ENCODE data around the gene ATXN3L. TPM values are rescaled to one million over a fixed set of nuclear protein-coding genes. Genes with fewer than 3 reads are reported as not detected.

Gene ATXN3L
- total RNA-seq, 4 donors from 2014 or later = not detected

DNA sequence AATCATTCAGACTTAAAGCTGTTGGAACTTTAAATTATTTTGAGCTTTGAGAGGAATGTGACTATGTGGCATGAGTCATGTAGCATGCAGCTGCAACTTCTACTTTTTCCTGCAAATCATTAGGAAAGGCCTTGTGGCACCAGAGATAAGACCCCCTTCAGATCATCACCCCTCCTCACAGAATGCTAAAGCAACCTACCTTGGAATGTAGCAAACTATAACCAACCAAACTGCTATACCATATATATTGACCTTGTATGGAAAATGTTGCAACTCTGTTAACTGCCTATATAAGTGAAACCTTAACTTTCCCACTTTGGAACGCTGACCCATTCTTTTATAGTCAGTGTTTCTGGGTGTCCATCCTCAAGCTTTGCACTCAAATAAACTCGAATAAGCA is 32.0 kb downstream of the ATXN3L start:
- WGBS, 2 donors = 54 to 65% methylated on average over 2 of the region's 2 CpGs
- no peak overlapping the region for H3K4me3 ChIP-seq
- intact Hi-C loops (cut with DNase I) = no loop called here
- no peaks in the 10 kb centered on the region for H3K27me3 ChIP-seq
- no peaks in the 10 kb centered on the region for H3K4me1 ChIP-seq
- no peak for TF ChIP-seq POLR2A (IDR thresholded peaks at IDR 0.05)
- TF ChIP-seq, protein P1, sequence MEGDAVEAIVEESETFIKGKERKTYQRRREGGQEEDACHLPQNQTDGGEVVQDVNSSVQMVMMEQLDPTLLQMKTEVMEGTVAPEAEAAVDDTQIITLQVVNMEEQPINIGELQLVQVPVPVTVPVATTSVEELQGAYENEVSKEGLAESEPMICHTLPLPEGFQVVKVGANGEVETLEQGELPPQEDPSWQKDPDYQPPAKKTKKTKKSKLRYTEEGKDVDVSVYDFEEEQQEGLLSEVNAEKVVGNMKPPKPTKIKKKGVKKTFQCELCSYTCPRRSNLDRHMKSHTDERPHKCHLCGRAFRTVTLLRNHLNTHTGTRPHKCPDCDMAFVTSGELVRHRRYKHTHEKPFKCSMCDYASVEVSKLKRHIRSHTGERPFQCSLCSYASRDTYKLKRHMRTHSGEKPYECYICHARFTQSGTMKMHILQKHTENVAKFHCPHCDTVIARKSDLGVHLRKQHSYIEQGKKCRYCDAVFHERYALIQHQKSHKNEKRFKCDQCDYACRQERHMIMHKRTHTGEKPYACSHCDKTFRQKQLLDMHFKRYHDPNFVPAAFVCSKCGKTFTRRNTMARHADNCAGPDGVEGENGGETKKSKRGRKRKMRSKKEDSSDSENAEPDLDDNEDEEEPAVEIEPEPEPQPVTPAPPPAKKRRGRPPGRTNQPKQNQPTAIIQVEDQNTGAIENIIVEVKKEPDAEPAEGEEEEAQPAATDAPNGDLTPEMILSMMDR (IDR thresholded peaks at IDR 0.05) = no peak
- no peak for DNase-seq
- no peak overlapping the region for H3K27ac ChIP-seq
- H3K36me3 ChIP-seq = no peaks in the 10 kb centered on the region
- H3K9me3 ChIP-seq = no peaks in the 10 kb centered on the region

DNA sequence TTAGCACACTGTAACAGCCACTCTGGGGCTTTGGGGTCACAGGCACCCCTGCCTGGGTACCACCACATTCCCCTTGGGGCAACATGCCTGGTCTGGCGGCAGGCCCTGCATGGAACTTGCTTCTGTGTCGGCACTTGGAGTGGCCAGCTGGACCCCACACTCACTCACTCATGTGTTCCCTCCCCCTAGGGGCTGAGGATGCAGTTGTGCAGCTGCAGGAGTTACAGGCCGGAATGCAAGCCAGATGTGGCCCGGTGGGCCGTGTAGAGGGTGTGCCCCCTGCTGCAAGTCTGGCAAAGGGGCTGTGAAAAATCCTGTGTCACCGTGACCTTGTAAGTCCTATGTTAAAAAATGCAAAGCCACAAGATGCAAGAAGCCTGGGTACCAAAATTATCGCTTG is 34.2 kb downstream of the ATXN3L start:
- intact Hi-C loops (cut with DNase I) = no loop called here
- no peaks in the 10 kb centered on the region for H3K9me3 ChIP-seq
- WGBS, 2 donors = 83 to 87% methylated on average over 2 of the region's 7 CpGs
- H3K36me3 ChIP-seq = no peaks in the 10 kb centered on the region
- H3K27me3 ChIP-seq = no peaks in the 10 kb centered on the region
- H3K27ac ChIP-seq = no peak overlapping the region
- TF ChIP-seq, protein P1 (IDR thresholded peaks at IDR 0.05) = no peak
- TF ChIP-seq POLR2A (IDR thresholded peaks at IDR 0.05) = no peak
- DNase-seq = no peak
- no peak overlapping the region for H3K4me3 ChIP-seq
- H3K4me1 ChIP-seq = no peaks in the 10 kb centered on the region

DNA sequence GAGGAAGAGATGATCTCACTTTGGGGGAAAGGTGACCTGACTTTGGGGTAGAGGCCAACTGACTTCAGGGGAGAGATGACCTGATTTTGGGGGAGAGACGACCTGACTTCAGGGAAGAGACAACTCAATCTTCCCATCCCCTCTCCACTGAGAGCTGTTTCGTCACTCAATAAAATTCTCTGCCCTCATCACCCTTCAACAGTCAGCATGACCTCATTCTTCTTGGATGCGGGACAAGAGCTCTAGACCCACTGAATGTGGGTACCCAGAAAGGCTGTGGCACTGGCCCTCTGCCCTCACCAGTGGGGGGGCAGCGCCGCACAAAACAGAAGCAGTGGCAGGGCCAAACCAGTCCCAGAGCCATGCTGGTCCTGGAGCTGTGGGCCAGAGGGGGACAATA is 34.6 kb downstream of the ATXN3L start:
- DNase-seq = no peak
- no peaks in the 10 kb centered on the region for H3K27me3 ChIP-seq
- no peaks in the 10 kb centered on the region for H3K4me1 ChIP-seq
- intact Hi-C loops (cut with DNase I) = no loop called here
- no peak overlapping the region for H3K4me3 ChIP-seq
- TF ChIP-seq, protein P1 (IDR thresholded peaks at IDR 0.05) = no peak
- TF ChIP-seq POLR2A (IDR thresholded peaks at IDR 0.05) = no peak
- 59% methylated on average over 2 of the region's 5 CpGs; no CpG with 5 or more reads in 1 of the 2 donors for WGBS, 2 donors
- H3K36me3 ChIP-seq = no peaks in the 10 kb centered on the region
- no peaks in the 10 kb centered on the region for H3K9me3 ChIP-seq
- H3K27ac ChIP-seq = no peak overlapping the region

DNA sequence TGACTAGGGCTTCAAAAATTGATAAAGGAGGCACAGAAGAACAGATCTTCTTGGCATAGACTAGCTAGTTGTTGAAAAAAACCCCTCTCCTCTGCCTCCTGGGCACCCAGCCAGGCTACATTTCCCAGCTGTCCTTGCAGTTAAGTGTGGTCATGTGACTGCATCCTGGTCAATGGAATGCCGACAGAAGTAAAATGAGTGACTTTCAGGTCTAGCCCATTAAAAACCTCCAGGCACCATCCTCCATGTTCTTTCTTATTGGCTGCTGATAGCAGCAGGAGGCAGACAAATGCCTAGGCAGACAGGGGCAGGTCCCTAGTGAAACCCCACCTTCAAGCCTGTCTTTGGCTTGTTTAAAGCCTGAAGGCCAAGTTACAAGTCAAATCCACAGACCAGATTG is 35.3 kb downstream of the ATXN3L start:
- no peak for TF ChIP-seq POLR2A (IDR thresholded peaks at IDR 0.05)
- TF ChIP-seq, protein P1 (IDR thresholded peaks at IDR 0.05) = no peak
- WGBS, 2 donors = 92 to 100% methylated on average over 1 of the region's 1 CpG
- Histone ChIP-seq H3K36me3 (no peaks in the 10 kb centered on the region), H3K4me3 (no peak overlapping the region), H3K27ac (no peak overlapping the region), H3K9me3 (no peaks in the 10 kb centered on the region), H3K4me1 (no peaks in the 10 kb centered on the region), H3K27me3 (no peaks in the 10 kb centered on the region)
- DNase-seq = no peak
- intact Hi-C loops (cut with DNase I) = no loop called here

DNA sequence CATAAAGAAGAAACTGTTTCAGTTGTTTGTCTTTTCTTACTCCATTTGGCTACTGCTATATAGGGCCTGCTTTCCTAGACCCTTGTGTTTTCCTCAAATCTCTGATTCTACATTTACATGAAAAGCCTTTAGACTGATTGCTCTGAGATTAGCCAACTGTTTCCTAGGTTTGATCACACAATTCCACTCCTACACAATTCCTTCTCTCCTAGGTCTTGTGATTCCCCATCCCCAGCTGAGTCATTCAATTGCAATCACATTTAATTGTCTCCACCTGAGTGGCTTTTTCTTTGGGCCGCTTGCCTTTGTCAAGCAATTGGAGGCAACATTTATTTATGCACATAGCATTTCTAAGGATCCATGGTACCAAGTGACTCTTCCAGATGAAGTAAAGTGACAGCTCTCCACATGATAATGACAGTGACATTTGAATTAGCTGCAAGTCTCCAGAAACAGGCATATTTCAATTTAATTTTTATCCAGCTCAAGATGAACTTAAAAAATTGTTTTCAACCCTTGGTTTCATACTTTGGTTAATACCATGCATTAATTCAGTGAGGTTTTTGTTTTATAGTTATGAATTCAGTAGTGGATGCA is 35.8 kb downstream of the ATXN3L start:
- no peak for DNase-seq

More for the DNA sequence above, 35.8 kb downstream of the ATXN3L start:
- 27 to 43% methylated on average over 1 of the region's 1 CpG for WGBS, 2 donors
- no peaks in the 10 kb centered on the region for H3K9me3 ChIP-seq
- no peak for TF ChIP-seq POLR2A (IDR thresholded peaks at IDR 0.05)
- TF ChIP-seq, protein P1 (IDR thresholded peaks at IDR 0.05) = no peak
- no peak overlapping the region for H3K4me3 ChIP-seq
- intact Hi-C loops (cut with DNase I) = no loop called here
- no peak overlapping the region for H3K27ac ChIP-seq
- no peaks in the 10 kb centered on the region for H3K36me3 ChIP-seq
- no peaks in the 10 kb centered on the region for H3K4me1 ChIP-seq
- H3K27me3 ChIP-seq = no peaks in the 10 kb centered on the region

Data from esophagus squamous epithelium (tissue), 5 donors.